GM08714 (cell line): ENCODE measurements around the gene EIF4EBP3.

ENCODE experiments used
- H3K4me3 ChIP-seq: fragments of 200-500 bp; sonication (Bioruptor generic); 2 replicates; pipeline ENCODE4 v1.5.1; 2014; ENCODE audit warnings: mild to moderate bottlenecking, low read length, inconsistent platforms
- ZNF274 ChIP-seq: IDR thresholded peaks from 2 replicates; pipeline ENCODE4 v1.6.1; 2012; ENCODE audit warnings: mild to moderate bottlenecking, low read depth, low read length

Gene EIF4EBP3

GRCh38 chr5:140547508-140548299 lies at the start of gene EIF4EBP3:
EIF4EBP3 (plus strand) TSS chr5:140547662; CDS start chr5:140547738, 76 bp downstream.
- no peak within 1 kb of the TSS; the same call in 1 of the 2 replicates for H3K4me3 ChIP-seq

GRCh38 chr5:140497897-140498296 lies 49.6 kb upstream of the EIF4EBP3 start:
- no peak overlapping the region for H3K4me3 ChIP-seq
- TF ChIP-seq ZNF274 = no peak

More at GRCh38 chr5:140547508-140548299, at the start of gene EIF4EBP3:
- no peak for TF ChIP-seq ZNF274

- no peak overlapping the region for H3K4me3 ChIP-seq
- TF ChIP-seq ZNF274 = no peak
These were observed 48.9 kb upstream of the EIF4EBP3 start for GRCh38 chr5:140498591-140498990.

- no peak for TF ChIP-seq ZNF274
- no peak overlapping the region for H3K4me3 ChIP-seq
These were observed 44.6 kb upstream of the EIF4EBP3 start for GRCh38 chr5:140502834-140503233.

- H3K4me3 ChIP-seq = no peak overlapping the region
- no peak for TF ChIP-seq ZNF274
These were observed 37.6 kb upstream of the EIF4EBP3 start for GRCh38 chr5:140509898-140510297.

GRCh38 chr5:140513124-140513523 lies 34.3 kb upstream of the EIF4EBP3 start:
- no peak overlapping the region for H3K4me3 ChIP-seq
- TF ChIP-seq ZNF274 = no peak

GRCh38 chr5:140524003-140524402 lies 23.5 kb upstream of the EIF4EBP3 start:
- no peak for TF ChIP-seq ZNF274

GRCh38 chr5:140540227-140540626 lies 7.2 kb upstream of the EIF4EBP3 start:
- TF ChIP-seq ZNF274 = no peak
- H3K4me3 ChIP-seq = no peak overlapping the region

More at GRCh38 chr5:140524003-140524402, 23.5 kb upstream of the EIF4EBP3 start:
- H3K4me3 ChIP-seq = no peak overlapping the region

GRCh38 chr5:140542972-140543371 lies 4.5 kb upstream of the EIF4EBP3 start:
- no peak for TF ChIP-seq ZNF274
- H3K4me3 ChIP-seq = no peak overlapping the region

GRCh38 chr5:140544986-140545385 lies 2.5 kb upstream of the EIF4EBP3 start:
- H3K4me3 ChIP-seq = no peak overlapping the region
- no peak for TF ChIP-seq ZNF274

GRCh38 chr5:140545606-140546005 lies 1.9 kb upstream of the EIF4EBP3 start:
- no peak overlapping the region for H3K4me3 ChIP-seq
- TF ChIP-seq ZNF274 = no peak

- no peak for TF ChIP-seq ZNF274
- no peak overlapping the region; the same call in 1 of the 2 replicates for H3K4me3 ChIP-seq
These were observed 483 bp upstream of the EIF4EBP3 start for GRCh38 chr5:140546851-140547507.

GRCh38 chr5:140548300-140548688 lies 832 bp downstream of the EIF4EBP3 start:
- TF ChIP-seq ZNF274 = no peak
- no peak overlapping the region; the same call in 1 of the 2 replicates for H3K4me3 ChIP-seq

GRCh38 chr5:140548791-140549190 lies 1.3 kb downstream of the EIF4EBP3 start:
- TF ChIP-seq ZNF274 = no peak
- H3K4me3 ChIP-seq = no peak overlapping the region
